ENCODE data around the gene ADAMTS12.

ADAMTS12 gene

DNA sequence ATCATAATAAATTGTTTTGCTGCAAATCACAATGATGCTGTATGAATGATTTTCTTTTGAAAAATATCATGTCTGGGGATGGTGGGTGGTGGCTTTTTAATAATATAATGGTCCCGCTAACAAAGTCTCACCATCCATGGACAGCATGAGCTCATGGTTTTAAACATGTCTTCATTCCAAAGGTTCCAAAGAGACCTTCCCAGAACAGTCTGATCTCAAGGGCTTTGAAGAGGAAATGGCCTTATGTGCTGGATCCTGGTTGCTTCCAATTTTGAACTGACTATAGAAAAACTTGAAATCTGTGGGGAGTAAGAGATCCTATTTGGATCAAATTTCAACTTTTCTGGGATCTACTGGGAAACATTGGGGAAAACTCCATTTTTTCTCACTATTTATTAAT, 121.8 kb downstream of the ADAMTS12 start:
- DNase-seq (ENCODE audit: extremely low read depth, low read depth) = no peak
- TF ChIP-seq, protein P1, sequence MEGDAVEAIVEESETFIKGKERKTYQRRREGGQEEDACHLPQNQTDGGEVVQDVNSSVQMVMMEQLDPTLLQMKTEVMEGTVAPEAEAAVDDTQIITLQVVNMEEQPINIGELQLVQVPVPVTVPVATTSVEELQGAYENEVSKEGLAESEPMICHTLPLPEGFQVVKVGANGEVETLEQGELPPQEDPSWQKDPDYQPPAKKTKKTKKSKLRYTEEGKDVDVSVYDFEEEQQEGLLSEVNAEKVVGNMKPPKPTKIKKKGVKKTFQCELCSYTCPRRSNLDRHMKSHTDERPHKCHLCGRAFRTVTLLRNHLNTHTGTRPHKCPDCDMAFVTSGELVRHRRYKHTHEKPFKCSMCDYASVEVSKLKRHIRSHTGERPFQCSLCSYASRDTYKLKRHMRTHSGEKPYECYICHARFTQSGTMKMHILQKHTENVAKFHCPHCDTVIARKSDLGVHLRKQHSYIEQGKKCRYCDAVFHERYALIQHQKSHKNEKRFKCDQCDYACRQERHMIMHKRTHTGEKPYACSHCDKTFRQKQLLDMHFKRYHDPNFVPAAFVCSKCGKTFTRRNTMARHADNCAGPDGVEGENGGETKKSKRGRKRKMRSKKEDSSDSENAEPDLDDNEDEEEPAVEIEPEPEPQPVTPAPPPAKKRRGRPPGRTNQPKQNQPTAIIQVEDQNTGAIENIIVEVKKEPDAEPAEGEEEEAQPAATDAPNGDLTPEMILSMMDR (IDR thresholded peaks at IDR 0.05; ENCODE audit: low read depth, low read length) = no peak

DNA sequence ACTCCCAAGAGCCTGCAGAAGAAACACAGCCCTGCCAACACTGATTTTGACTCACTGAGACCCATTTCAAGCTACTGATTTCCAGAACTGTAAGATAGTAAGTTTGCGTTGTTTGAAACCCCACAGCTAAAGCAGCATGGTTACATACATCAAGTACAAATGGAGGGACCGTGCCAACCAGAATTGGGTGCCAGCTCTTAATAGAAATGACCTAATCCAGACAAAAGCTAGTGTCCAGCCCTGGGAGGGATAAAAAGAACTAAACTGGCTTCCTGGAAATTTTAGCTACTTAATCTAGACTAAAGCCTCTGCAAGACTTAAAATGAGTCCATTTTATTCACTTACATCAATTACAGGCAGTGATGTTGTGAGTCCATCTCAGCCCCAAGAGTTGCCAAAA, 122.6 kb downstream of the ADAMTS12 start:
- TF ChIP-seq, protein P1 (IDR thresholded peaks at IDR 0.05; ENCODE audit: low read depth, low read length) = no peak
- no peak for DNase-seq (ENCODE audit: extremely low read depth, low read depth)

DNA sequence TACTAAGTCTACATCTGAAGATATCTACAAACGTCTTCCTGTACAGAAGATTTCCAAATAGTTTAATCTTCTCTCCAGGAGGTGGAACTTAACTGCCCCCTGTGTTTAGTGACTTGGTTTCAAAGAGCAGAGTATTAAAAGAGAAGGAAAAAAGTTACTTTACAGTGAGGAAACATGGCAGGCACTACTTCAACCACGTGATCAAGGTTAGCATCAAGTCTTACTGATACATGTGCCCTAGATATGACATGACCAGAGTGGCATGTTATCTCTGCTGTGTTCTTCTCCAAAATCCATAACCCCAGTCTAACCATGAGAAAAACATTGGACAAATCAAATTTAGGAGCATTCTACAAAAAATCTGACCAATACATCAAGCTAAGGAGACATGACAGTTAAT, 125.8 kb downstream of the ADAMTS12 start:
- TF ChIP-seq, protein P1 (IDR thresholded peaks at IDR 0.05; ENCODE audit: low read depth, low read length) = no peak
- DNase-seq (ENCODE audit: extremely low read depth, low read depth) = no peak

DNA sequence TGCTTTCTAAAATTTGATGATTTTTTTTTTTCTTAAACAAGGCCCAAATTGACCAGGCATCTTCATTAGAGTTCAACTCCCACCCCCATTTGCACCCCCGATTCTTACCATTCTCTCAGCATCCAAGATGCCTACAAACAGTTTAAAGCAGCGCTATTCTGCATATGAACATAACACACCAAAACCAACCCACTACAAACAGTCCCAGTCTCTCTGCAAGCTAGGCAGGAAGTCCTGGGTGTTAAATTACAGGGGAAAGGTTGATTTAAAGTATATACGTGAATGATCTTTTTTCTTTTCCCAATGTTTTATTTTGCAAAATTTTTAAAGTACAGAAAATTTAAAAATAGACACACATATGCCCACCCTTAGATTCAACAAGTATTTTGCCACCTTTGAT, 127.0 kb downstream of the ADAMTS12 start:
- TF ChIP-seq, protein P1 (IDR thresholded peaks at IDR 0.05; ENCODE audit: low read depth, low read length) = no peak
- DNase-seq (ENCODE audit: extremely low read depth, low read depth) = no peak

DNA sequence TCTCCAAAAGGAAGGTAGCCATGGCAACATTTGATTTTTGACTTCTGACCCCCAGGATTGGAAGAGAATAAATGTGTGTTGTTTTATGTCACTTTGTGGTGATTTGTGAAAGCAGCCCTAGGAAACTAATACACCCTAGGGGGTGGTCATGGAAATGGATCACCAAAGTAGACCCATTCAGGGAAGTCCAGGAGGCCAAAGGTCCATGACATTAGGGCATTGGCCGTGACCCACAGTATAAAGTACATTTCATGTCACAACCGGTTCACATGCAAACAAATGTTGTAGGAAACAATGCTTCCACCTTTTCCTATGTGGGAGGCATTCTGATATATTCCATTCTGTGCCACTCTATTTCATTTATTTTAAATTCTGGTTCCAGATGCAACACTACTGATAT, 128.4 kb downstream of the ADAMTS12 start:
- DNase-seq (ENCODE audit: extremely low read depth, low read depth) = no peak
- TF ChIP-seq, protein P1 (IDR thresholded peaks at IDR 0.05; ENCODE audit: low read depth, low read length) = no peak

DNA sequence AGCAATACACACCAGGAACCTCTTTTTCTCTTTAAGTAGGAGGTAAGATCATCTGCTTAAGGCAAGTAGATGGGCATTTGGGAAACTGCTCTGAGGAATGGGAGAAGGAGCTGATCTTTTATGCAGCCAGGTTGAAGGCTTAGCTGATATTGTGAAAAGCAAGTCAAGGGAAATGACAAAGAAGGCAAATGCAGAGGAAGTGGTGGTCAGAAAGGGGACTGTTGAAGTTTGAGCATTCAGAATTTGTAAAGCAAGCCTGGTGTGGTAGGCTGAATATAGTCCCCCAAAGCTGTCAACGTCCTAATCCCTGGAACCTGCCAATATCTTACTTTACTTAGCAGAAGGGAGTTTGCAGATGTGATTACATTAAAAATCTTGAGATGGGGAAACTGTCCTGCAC, 128.9 kb downstream of the ADAMTS12 start:
- no peak for DNase-seq (ENCODE audit: extremely low read depth, low read depth)
- TF ChIP-seq, protein P1 (IDR thresholded peaks at IDR 0.05; ENCODE audit: low read depth, low read length) = no peak

DNA sequence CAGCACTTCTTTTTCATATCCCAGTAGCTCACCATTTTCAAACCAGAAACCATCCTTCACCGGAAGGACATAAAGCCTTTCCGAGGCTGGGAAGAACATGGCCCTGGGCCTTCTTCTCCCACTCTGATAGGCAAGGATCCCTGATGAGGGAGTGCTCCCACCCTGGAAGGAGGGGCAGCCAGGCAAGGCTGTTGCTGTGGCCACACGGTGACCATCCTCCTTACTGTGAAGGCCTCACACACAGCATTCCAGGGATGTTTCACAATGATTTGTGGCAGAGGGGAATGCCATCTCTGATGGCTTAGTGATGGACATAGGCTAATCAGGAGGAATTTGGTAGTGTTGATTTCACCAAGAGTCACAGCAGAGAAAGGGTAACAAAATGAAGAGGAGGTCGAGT, 130.7 kb downstream of the ADAMTS12 start:
- no peak for DNase-seq (ENCODE audit: extremely low read depth, low read depth)
- TF ChIP-seq, protein P1 (IDR thresholded peaks at IDR 0.05; ENCODE audit: low read depth, low read length) = no peak
